OCI-M2 (cell line): Measurements from ENCODE around the gene PLXNA4.
A peak's percentile ranks its signal among the peaks of the same experiment; 100 is the strongest.

Experiments used
- DNase-seq: peaks from one replicate; lab custom pipeline; 2025; ENCODE audit not compliant: unreplicated experiment; lab: John Stamatoyannopoulos, UW

The PLXNA4 gene

DNA sequence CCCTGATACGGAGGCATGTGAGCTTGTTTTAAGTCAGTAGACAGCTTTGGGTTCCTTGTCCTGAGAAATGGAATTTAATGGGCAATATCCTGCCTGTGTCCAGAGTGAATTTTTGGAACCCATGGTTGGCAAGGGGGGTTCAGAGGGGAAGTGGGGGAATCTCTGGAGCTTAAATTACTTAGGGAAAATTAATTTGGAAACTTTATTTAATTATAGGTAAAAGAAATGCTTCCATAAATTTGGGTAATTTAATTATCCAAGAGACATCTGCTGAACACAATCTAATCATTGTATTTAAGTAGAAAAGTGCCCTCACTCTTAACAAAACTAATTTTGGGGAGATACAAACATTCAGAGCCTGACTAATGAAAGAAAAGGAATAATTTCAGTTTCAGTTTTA lies 99.7 kb downstream of the PLXNA4 start:
- no peak for DNase-seq

DNA sequence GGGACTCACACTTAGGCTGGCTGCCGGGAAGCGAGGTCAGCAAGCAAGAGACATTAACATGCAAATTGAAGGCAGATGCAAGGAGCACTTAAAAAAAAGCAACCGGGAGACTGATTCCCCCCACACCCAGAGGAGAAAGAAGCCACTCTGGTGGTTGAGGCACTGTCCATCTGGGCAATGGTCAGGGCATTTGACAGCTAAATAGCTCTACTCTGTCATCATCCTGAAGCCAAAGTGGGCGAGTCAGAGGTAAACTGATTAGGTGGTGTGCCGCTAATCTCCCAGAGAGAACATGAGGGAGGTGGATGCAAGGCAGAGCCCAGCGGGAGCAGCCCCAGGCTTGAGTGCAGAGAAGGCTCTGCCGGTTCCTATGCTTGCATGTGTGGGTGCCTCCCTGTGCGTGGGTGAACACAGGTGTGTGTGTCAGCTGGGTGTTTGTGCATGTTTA lies 100.6 kb downstream of the PLXNA4 start:
- no peak for DNase-seq

DNA sequence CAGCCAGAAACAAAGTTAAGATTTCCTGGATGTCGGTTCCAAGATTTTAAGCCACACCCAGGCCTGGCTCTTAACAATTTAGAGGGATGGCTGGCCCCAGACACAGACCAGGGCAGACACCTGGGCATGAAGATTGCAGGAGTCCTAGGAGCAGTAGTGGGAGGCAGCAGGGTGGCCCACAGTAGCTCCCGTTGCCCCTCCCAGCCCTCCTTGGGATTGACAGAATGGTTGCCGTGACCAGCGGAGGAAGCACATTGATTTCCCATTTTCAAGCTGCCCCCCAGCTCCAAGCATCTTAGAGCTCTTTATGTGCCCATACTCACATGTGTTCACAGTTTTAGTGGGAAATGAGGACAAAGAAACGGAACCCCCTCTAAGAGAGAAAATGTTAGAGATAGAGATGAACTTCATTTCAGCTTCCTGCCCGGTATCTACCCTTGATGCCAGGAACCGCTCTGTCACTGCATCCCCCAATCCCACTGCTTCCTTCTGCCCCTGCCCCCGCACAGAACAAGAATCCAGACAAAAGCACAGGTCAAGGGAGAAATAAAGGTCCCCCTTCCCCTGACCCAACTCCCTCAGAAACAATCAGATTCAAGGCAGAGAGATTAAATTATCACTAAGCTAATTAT lies 101.1 kb downstream of the PLXNA4 start:
- DNase-seq: no peak

DNA sequence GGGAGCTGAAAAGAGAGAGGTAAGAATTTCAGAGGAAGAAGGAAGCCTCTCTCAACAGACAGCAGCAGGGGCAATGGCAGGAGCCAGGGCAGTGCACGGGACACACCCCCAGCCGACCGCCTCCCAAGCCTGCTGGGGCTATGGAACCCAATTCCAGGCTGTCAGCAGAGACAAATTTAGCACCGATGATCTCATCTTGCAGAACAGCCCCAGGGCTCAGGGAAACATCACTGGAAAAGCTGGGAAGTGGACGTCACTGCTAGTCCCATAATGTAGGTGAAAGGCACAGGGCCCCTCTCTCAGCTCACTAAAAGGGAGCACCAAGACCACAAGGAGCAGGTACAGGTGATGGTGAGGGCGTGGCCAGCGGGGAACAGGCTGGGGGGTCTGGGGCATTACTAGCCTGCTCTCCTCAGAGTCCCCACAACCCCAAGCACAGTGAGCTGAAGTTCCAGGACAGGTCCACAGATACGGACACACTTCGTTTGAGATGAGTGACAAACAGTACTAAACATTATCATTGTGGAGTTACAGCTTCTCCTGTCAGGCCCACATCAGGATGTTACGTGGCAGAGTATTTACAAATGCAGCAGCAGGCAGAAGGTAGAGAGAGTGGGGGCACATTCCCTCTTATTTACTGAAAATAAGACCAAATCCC lies 103.7 kb downstream of the PLXNA4 start:
- DNase-seq: no peak

DNA sequence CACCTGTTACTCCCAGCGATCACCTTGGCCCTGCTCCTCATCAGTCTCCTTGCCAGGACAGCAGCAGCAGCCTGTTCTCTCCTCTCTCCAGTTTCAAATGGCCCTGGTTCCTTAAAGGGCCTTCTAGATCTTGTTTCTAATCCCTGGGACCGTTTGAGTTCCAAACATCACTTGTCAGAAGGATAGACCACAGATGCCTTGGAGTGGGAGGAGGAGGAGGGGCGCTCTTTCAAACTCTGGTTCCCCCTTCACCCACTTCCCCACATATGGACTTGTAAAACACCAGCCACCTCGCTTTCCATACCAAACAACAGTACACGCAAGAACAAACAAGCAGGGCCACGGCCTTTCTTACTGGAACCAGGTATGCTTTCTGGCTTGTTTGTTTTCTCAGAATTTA lies 104.8 kb downstream of the PLXNA4 start:
- DNase-seq: no peak

DNA sequence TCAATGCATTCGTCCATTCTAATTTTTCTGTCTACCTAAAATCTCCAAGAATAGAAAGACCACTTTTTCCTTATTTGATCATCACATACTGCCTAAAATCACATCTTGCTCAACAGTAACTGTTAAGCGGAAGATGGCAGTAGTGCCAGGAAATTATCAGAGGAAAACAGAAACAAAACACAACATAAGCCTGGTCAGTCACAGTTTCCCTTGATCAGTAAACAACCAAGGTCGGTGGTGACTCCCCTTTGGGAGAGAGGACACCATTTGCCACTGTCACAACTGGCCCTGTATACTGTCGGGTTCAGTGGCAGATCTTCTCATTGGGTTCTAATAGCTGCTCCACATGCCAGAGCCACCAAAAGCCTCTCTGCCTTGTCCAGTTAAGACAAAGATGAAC lies 106.6 kb downstream of the PLXNA4 start:
- no peak for DNase-seq

DNA sequence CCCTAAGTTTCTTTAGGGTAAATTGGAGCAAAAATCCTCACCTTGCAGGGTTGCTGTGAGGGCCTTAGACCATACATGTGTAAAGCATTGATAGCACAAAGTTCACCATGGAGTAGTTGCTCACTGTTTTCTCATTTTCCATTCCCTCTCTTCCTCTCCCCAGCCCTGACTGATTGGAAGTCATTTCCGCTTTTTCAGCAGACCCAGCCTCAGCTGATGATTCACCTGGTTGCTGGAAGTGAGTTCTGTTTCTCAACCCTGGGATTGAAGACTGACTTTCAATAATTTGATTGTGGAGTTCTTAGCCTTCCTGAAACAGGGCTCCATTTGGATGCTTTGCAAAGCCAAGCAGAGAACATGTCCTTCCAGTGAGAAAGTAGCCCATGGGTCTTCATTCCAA lies 107.0 kb downstream of the PLXNA4 start:
- no peak for DNase-seq

DNA sequence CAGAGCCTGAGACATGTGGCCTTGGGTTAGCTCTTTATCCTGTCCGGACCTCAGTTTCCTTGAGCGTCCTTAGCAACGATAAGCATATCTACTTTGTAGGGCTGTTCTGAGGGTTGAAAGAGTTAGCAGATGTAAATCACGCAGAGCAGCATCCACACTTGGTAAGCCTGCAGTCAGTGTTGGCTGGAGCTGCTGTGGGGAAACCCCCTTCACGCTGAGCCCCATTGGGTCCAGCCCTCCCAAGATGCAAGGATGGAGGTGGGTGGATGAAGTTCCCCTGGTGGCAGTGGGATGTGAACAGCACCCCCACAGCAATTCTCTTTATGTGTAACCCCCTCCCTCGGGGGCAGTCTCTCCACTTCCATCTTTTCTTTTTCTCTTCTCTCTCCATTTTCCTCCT lies 109.9 kb downstream of the PLXNA4 start:
- DNase-seq: no peak

DNA sequence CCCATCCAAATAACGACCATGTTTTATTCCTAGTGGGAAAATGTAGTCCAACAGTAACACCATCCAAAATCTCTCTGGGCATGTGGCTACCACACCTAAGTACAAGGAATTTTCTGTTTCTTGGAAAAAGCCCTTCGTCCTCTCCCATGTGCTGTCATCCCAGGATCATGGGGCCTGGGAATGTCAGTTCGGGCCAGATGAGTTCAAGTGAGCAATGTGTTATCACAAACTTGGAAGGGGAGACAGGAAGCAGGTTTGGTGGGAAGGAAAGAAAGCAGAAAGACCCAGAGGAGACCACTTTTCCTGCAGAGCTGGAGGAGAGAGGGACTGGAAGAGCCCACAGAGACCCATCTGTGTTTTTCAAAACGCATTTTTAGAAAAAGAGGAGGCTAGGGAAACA lies 110.8 kb downstream of the PLXNA4 start:
- no peak for DNase-seq

DNA sequence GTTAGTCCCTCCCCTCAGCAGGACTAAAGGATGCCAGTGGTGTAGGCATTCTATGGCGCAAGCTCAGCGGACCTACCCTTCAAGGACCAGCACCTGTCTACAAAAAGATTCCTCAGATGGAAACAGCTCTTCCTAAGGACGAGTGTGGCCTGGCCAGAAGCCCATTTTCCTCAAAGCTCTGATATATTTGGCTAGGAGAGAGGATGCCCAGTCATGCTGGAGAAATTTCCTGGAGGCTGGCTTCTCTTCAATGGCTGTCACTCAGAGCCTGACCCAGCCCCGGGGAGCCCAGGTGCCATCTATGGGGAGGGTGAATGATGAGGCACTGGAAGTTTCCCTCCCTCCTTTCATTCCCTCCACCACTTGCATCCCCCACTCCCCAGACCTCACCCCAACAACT lies 111.5 kb downstream of the PLXNA4 start:
- no peak for DNase-seq

DNA sequence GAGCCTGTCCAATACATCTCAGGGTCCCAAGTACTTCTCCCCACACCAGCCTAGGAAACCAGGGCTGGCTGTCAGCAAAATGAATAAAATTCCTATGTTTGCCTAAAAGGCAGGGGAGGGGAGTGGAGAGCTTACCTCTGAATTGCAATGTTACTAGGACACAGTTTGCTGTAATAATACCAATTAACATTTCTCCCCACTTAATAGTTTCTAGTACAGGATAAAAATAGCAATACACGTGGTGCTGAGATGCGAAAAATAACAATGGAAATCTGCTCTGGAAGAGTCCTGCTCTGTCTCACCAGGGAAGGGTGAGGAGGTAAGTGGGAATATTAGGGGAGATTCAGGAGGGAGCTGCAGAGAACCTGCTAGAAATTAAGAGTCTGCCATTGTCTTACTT lies 112.3 kb downstream of the PLXNA4 start:
- DNase-seq: no peak

DNA sequence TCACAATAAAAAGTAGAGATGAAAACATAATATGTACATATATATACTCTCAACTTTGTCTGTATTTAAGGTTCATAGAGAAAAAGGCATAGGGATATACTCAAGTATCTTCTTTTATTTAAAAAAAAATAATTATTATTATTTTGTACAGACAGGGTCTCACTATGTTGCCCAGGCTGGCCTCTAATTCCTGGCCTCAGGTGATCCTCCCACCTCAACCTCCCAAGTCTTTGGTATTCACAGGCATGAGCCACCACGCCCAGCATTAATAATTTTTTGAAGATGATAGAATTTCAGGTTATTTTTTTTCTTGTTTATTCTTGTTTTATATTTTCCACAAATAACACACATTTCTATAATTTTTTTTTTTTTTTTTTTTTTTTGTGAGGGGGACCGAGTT lies 113.8 kb downstream of the PLXNA4 start:
- no peak for DNase-seq

DNA sequence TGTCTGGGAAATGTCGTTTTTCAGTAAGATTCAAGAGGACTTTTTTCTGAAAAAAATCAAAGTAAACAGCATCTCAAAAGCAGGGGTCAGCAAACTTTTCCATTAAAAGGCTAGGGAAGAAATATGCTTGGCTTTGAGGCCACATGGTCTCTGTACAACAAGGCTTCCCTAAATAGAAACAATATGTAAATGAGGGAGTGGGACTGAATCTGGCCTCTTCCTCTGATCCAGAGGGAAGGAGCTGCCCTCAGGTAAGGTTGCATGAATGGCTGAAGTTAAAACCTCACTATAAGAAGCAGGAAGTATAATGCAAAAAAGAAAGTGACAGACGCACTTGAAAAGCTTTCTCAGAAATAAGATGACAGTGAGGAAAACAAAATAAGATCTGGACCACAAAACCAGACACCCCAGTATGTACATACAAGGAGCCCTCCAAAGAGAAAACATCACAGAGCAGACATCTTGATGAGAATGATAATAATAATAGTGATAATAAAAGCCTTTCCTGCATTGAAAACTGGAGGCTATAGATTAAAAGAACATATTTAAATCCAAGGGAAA lies 115.2 kb downstream of the PLXNA4 start:
- DNase-seq: no peak

DNA sequence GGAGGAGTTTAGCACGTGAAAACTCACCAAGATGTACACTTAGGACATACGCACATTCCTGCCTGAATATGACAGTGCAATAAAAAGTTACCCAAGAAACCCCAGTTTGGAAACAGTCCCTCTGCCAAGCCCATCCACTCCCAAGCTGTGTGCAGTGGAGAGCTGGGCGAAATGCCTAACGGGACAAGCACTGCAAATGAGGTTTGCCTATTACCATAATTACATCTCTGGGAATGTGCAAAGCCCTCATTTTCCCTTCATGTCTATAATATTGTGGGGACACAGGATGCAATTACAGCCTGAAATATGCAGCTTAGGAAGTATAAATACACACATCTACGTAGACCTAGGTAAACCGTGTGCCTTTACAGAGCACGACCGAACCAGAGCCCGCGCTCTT lies 117.5 kb downstream of the PLXNA4 start:
- no peak for DNase-seq

DNA sequence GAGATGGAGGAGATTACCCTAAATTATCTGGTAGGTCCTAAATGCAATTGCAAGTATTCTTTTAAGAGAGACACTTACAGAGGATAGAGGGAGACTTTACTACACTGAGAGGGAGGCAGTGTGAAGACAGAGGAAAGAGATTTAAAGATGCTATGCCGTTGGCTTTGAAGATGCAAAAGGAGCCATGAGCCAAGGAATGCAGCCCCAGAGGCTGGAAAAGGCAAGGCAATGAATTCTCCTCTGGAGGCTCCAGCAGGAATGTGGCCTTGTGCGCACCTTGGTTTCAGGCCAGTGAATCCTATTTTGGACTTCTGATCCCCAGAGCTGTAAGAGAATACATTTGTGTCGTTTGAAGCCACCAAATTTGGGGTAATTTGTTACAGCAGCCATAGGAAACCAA lies 118.6 kb downstream of the PLXNA4 start:
- DNase-seq: no peak

DNA sequence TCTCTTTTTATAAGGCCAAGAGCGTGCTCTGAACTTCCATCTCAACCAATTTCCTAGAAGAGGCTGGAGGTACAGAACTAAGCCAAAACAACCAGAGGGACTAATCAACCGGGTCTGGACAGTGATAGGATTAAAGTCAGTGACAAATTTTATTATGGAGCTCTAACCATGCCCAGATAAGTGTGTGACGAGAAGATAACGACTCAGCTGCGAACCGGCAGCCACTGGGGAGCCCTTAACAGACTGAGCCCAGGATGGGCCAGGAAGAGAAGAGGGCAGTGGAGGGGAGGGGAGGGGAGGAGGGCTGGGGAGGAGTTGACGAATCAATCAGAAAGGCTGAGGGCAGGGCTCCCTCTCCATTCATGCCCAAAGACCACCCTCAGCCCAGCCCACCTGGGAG lies 119.9 kb downstream of the PLXNA4 start:
- DNase-seq: peak; percentile 70

DNA sequence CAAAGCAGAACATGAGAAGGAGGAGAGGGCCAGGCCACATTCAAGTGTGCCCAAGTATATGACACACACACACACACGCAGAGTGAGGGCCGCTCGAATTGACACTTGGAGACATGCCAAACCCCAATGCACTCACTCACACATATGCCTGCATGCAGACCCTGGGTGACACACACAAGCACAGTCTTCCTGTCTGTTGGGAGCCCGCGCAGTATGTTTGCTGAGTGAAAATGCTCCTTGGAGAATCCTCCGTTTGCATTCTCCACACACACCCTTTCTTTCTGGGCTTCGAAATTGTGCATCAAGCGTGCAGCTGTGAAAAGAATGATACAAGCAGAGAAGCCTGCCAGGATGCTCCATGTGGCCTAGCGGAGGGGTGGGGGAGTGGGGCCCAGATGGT lies 120.9 kb downstream of the PLXNA4 start:
- DNase-seq: no peak

DNA sequence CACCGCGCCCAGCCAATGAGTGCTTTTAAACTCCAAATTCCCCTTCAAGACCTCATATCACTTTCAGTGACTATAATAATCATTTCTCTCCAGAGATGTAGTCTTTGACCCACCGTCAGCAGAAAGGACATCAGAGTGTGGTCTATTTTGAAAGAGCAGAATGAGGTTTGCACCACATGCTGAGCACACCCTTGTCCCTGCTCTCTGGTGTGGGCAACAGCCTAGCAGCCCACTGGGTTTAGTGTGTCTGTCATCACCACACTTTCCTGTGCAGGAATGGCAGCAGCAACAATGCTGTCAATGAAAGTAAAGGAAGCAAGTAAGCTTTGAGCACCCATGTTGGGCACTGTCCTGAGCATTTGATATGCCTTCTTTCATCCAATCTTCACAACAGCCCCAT lies 122.4 kb downstream of the PLXNA4 start:
- DNase-seq: no peak

DNA sequence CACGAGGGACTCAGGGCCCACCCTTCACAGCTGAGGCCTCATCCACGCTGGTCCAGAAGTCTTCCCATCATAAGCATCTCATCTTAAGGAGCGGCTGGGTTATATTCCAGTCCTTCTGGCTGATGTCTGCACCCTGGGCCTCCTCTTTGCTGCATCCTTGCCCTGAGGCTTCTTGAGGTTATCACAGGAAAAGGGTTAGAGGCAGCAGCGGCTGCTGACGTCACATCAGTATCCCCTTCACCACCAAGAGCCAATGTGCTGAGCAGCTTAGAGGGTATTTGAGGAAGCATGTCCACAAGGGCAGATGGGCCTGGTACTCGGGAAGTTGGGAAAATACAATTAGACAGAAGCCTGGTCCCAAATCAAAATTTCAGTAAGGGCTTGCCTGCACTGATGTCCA lies 125.1 kb downstream of the PLXNA4 start:
- DNase-seq: no peak

DNA sequence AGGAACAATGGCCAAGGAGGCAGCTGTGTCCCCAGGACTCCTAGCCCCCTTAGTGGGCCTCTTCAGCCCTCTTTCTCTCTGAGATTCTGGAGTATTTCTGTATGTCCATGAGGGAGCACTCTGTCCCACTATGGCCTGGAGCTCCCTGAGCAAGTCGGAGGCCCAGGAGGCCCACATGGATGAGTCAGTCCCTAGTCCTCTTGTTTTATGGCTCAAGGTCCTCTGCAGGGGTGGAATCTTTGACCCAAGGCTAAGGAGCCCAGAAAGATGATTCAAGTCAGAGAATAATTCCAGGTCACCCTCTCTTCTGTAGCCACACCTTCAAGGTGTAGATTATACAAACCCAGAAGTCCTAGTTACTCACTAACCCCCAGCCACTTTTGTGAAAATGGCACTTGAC lies 125.6 kb downstream of the PLXNA4 start:
- no peak for DNase-seq

DNA sequence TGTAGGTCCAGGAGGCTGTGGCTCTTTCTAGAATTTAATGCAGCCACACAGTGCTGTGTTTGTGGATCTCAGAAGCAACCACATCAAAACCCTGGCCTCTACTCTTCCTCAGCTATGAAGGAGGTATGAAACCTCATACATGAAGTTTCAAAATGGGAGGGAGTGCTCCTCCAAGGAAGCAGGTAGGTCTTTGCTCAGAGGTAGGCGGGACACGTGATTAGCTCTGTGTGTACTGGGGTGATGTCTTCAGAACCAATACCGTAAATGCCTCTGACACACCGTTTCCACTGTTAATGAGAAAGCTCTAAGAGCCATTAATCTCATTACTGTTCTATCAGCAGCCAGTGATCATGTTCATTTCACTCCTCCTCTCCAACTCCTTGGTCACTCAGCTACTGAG lies 126.1 kb downstream of the PLXNA4 start:
- no peak for DNase-seq

DNA sequence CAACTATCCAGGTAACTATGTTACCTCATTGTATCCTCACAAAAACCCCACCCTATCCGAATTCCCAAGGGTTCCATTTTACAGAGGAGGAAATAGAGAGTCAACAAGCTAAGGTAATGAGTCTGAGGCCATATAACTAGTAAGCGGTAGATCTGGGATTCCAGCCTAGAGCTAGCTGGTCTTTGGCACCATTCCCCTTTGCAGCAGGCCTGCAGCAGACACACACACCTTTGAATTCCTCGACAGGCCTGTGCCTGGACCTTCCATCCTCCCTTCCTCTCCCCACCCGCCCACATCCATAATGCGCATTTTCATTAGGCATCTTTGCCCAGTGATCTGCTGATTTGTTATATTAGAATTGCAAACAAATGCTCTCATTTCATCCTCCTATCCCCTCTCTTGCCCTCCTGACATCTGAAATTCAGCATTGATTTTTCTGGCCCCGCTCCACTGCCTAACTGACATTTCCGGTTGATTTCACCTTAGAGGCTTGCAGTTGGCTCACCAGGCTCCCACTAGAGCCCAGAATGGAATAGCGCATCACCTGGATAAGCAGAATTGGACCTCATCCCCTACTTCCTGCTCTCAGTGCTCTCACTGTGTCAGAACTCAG lies 129.5 kb downstream of the PLXNA4 start:
- DNase-seq: no peak
